OCI-LY1 (cell line): ENCODE data around the gene C17orf58.
A peak's percentile ranks its signal among the peaks of the same experiment; 100 is the strongest.
"Not testable (repeated sequence)": the region's sequence is repeated elsewhere in the genome, so short reads cannot be mapped to it uniquely, and the experiment has no call there.

ENCODE experiments used
- H2AFZ ChIP-seq: fragments of 200-600 bp; sonication (generic), shearing (Covaris generic); 2 replicates; pipeline ENCODE4 v1.6.0; 2014; ENCODE audit warnings: antibody characterized with exemption, mild to moderate bottlenecking, low read length
- H3F3A ChIP-seq: fragments of 200-600 bp; sonication (generic), shearing (Covaris generic); 2 replicates; pipeline ENCODE4 v1.6.0; 2014; ENCODE audit warnings: mild to moderate bottlenecking, antibody characterized with exemption, low read length, moderate library complexity; ENCODE audit not compliant: insufficient read depth
- H3K27ac ChIP-seq: fragments of 200-600 bp; sonication (generic); 2 replicates; pipeline ENCODE4 v1.5.1; 2014; ENCODE audit warnings: low read length, mixed run types, mild to moderate bottlenecking, low read depth; ENCODE audit not compliant: poor library complexity, severe bottlenecking
- H3K27me3 ChIP-seq: fragments of 200-600 bp; sonication (generic); 2 replicates; pipeline ENCODE4 v1.6.0; 2014; ENCODE audit warnings: antibody characterized with exemption, mild to moderate bottlenecking, low read length, moderate library complexity; ENCODE audit not compliant: insufficient read depth
- H3K36me3 ChIP-seq: fragments of 200-600 bp; sonication (generic); 2 replicates; pipeline ENCODE4 v1.6.1; 2014; ENCODE audit warnings: mild to moderate bottlenecking, antibody characterized with exemption, low read length, moderate library complexity, mixed read lengths; ENCODE audit not compliant: insufficient read depth
- H3K4me1 ChIP-seq: fragments of 200-600 bp; sonication (generic); 2 replicates; pipeline ENCODE4 v1.5.1; 2014; ENCODE audit warnings: mild to moderate bottlenecking, low read length, moderate library complexity; ENCODE audit not compliant: insufficient read depth, severe bottlenecking
- H3K4me2 ChIP-seq: fragments of 200-600 bp; sonication (generic), shearing (Covaris generic); 2 replicates; pipeline ENCODE4 v1.6.1; 2014; ENCODE audit warnings: low read length
- H3K4me3 ChIP-seq: fragments of 200-600 bp; sonication (generic); 2 replicates; pipeline ENCODE4 v1.5.1; 2014; ENCODE audit warnings: low read length, low read depth, mild to moderate bottlenecking, mixed read lengths; ENCODE audit not compliant: poor library complexity, severe bottlenecking
- H3K79me2 ChIP-seq: fragments of 200-600 bp; shearing (Covaris generic); 2 replicates; pipeline ENCODE4 v1.6.1; 2016; ENCODE audit warnings: mixed run types, low read length, mixed read lengths; ENCODE audit not compliant: insufficient read depth
- H3K9ac ChIP-seq: fragments of 200-600 bp; sonication (generic), shearing (Covaris generic); 2 replicates; pipeline ENCODE4 v1.6.1; 2014; ENCODE audit warnings: mild to moderate bottlenecking, low read length, mixed read lengths
- H3K9me2 ChIP-seq: fragments of 200-600 bp; sonication (generic), shearing (Covaris generic); 2 replicates; pipeline ENCODE4 v1.6.1; 2014; ENCODE audit warnings: low read depth, mild to moderate bottlenecking, low read length, mixed read lengths
- H3K9me3 ChIP-seq: fragments of 200-600 bp; shearing (Covaris generic); 2 replicates; pipeline ENCODE4 v1.6.1; 2014; ENCODE audit warnings: low read length, mixed read lengths
- H4K20me1 ChIP-seq: fragments of 200-600 bp; sonication (generic), shearing (Covaris generic); 2 replicates; pipeline ENCODE4 v1.6.0; 2016; ENCODE audit warnings: mild to moderate bottlenecking, low read length; ENCODE audit not compliant: insufficient read depth
- CTCF ChIP-seq: fragments of 200-600 bp; sonication (generic), shearing (Covaris generic); IDR thresholded peaks from 2 replicates; pipeline ENCODE4 v1.5.1; 2017; ENCODE audit warnings: mild to moderate bottlenecking, antibody characterized with exemption, low read length, moderate library complexity, mixed read lengths
- EZH2 ChIP-seq: fragments of 200-600 bp; sonication (generic), shearing (Covaris generic); IDR thresholded peaks from 2 replicates; pipeline ENCODE4 v1.8.0; 2017; ENCODE audit warnings: borderline replicate concordance, mixed run types, mild to moderate bottlenecking, antibody characterized with exemption, low read length, moderate library complexity, mixed read lengths

The C17orf58 gene

GRCh38 chr17:67963145-67963572, 33.1 kb downstream of the C17orf58 start:
- H3K27me3 ChIP-seq, H3K9ac ChIP-seq, H4K20me1 ChIP-seq, H3K4me2 ChIP-seq, H3K79me2 ChIP-seq, H3F3A ChIP-seq, H3K9me3 ChIP-seq, H3K4me3 ChIP-seq, H2AFZ ChIP-seq, H3K9me2 ChIP-seq, H3K4me1 ChIP-seq: not testable (repeated sequence)
- Histone ChIP-seq H3K36me3 (peaks cover 73% of the 10 kb centered on the region), H3K27ac (peak overlapping the region; percentile 39)
- TF ChIP-seq CTCF = peak; percentile 55

- H2AFZ ChIP-seq, H3K79me2 ChIP-seq, H3K4me3 ChIP-seq, H3K27me3 ChIP-seq, H4K20me1 ChIP-seq, H3K4me2 ChIP-seq, H3K9ac ChIP-seq, H3K4me1 ChIP-seq, H3K9me3 ChIP-seq, H3F3A ChIP-seq, H3K9me2 ChIP-seq, H3K27ac ChIP-seq: not testable (repeated sequence)
- H3K36me3 ChIP-seq = peaks cover 70% of the 10 kb centered on the region
Measured at GRCh38 chr17:67962156-67962555, 34.1 kb downstream of the C17orf58 start.

GRCh38 chr17:67960276-67960675, 36.0 kb downstream of the C17orf58 start:
- H3K79me2 ChIP-seq, H3K27ac ChIP-seq, H3K9ac ChIP-seq, H3K27me3 ChIP-seq, H4K20me1 ChIP-seq, H3K4me3 ChIP-seq, H2AFZ ChIP-seq, H3K9me2 ChIP-seq, H3K9me3 ChIP-seq, H3F3A ChIP-seq, H3K4me2 ChIP-seq, H3K4me1 ChIP-seq: not testable (repeated sequence)
- H3K36me3 ChIP-seq = peaks cover 63% of the 10 kb centered on the region

- Histone ChIP-seq H3K4me1 (no peaks in the 10 kb centered on the region), H3K27ac (no peak overlapping the region), H3F3A (no peaks in the 10 kb centered on the region; the same call in 1 of the 2 replicates), H3K9me2 (no peaks in the 10 kb centered on the region), H2AFZ (no peak overlapping the region), H3K9ac (no peak overlapping the region), H3K4me3 (no peak overlapping the region), H3K36me3 (peaks cover 61% of the 10 kb centered on the region), H4K20me1 (no peaks in the 10 kb centered on the region), H3K9me3 (no peaks in the 10 kb centered on the region), H3K4me2 (no peak overlapping the region), H3K27me3 (no peaks in the 10 kb centered on the region), H3K79me2 (no peaks in the 10 kb centered on the region)
- TF ChIP-seq EZH2 = no peak
- TF ChIP-seq CTCF = no peak
Measured at GRCh38 chr17:67959510-67959909, 36.8 kb downstream of the C17orf58 start.
